Trophoblast cell (in vitro differentiated cells and primary cell): Measurements from ENCODE around the gene SF3A2.
A peak's percentile ranks its signal among the peaks of the same experiment; 100 is the strongest.

ENCODE experiments used
- DNase-seq, 2 donors: peaks; one replicate each; pipeline ENCODE4 v3.0.0-alpha.2; 2016
- H2AFZ ChIP-seq: 2 replicates; pipeline ENCODE4 v1.6.1; 2013; ENCODE audit warnings: low read length, moderate library complexity, mild to moderate bottlenecking; ENCODE audit not compliant: insufficient read depth, poor library complexity
- H2AK5ac ChIP-seq: 2 replicates; pipeline ENCODE4 v1.6.1; 2013; ENCODE audit warnings: mild to moderate bottlenecking, low read length
- H2BK120ac ChIP-seq: 2 replicates; pipeline ENCODE4 v1.6.1; 2013; ENCODE audit warnings: low read length, mild to moderate bottlenecking, moderate library complexity; ENCODE audit not compliant: insufficient read depth, poor library complexity
- H2BK12ac ChIP-seq: 2 replicates; pipeline ENCODE4 v1.6.1; 2013; ENCODE audit warnings: mild to moderate bottlenecking, low read length, moderate library complexity
- H2BK5ac ChIP-seq: 2 replicates; pipeline ENCODE4 v1.6.1; 2013; ENCODE audit warnings: low read length, low read depth, moderate library complexity, mild to moderate bottlenecking; ENCODE audit not compliant: poor library complexity
- H3K14ac ChIP-seq: 2 replicates; pipeline ENCODE4 v1.6.1; 2013; ENCODE audit warnings: mild to moderate bottlenecking, low read length
- H3K18ac ChIP-seq: 2 replicates; pipeline ENCODE4 v1.6.1; 2013; ENCODE audit warnings: mild to moderate bottlenecking, low read length
- H3K23ac ChIP-seq: 2 replicates; pipeline ENCODE4 v1.6.1; 2013; ENCODE audit warnings: low read length
- H3K27ac ChIP-seq: 2 replicates; pipeline ENCODE4 v1.5.1; 2013; ENCODE audit warnings: low read depth, mild to moderate bottlenecking, inconsistent platforms, low read length, moderate library complexity
- H3K27me3 ChIP-seq: 2 replicates; pipeline ENCODE4 v1.6.1; 2013; ENCODE audit warnings: inconsistent platforms, mild to moderate bottlenecking, low read length, moderate library complexity; ENCODE audit not compliant: insufficient read depth
- H3K36me3 ChIP-seq, 2 experiments: 1 replicate in 1 of 2; 2 replicates in 1 of 2; pipeline ENCODE4 v1.6.1; 2013; ENCODE audit warnings: low read length in 2 of 2, mild to moderate bottlenecking in 2 of 2, moderate library complexity in 1 of 2; ENCODE audit not compliant: insufficient read depth in 2 of 2, control insufficient read depth in 1 of 2
- H3K4ac ChIP-seq: 2 replicates; pipeline ENCODE4 v1.6.1; 2013; ENCODE audit warnings: low read depth, mild to moderate bottlenecking, low read length, moderate library complexity
- H3K4me1 ChIP-seq, 2 experiments: 1 replicate in 1 of 2; 2 replicates in 1 of 2; pipeline ENCODE4 v1.6.1; 2013; ENCODE audit warnings: low read length in 2 of 2, mild to moderate bottlenecking in 2 of 2, moderate library complexity in 1 of 2; ENCODE audit not compliant: insufficient read depth in 2 of 2, control insufficient read depth in 1 of 2
- H3K4me2 ChIP-seq: 2 replicates; pipeline ENCODE4 v1.6.1; 2013; ENCODE audit warnings: inconsistent platforms, mild to moderate bottlenecking, low read length, moderate library complexity
- H3K4me3 ChIP-seq: 2 replicates; pipeline ENCODE4 v1.5.1; 2013; ENCODE audit warnings: mild to moderate bottlenecking, low read depth, low read length, inconsistent platforms
- H3K79me1 ChIP-seq: one replicate; pipeline ENCODE4 v1.6.1; 2013; ENCODE audit warnings: low read length
- H3K79me2 ChIP-seq: 2 replicates; pipeline ENCODE4 v1.6.1; 2013; ENCODE audit warnings: low read length, mild to moderate bottlenecking; ENCODE audit not compliant: control insufficient read depth, insufficient read depth, poor library complexity
- H3K9ac ChIP-seq: 2 replicates; pipeline ENCODE4 v1.6.1; 2013; ENCODE audit warnings: mild to moderate bottlenecking, low read length
- H3K9me3 ChIP-seq: 2 replicates; pipeline ENCODE4 v1.6.1; 2013; ENCODE audit warnings: low read depth, mild to moderate bottlenecking, control low read depth, inconsistent platforms, low read length; ENCODE audit not compliant: insufficient read depth
- H4K12ac ChIP-seq: 2 replicates; pipeline ENCODE4 v1.6.1; 2013; ENCODE audit warnings: low read depth, mild to moderate bottlenecking, low read length, moderate library complexity
- H4K8ac ChIP-seq: 2 replicates; pipeline ENCODE4 v1.6.1; 2013; ENCODE audit warnings: low read depth, mild to moderate bottlenecking, low read length, moderate library complexity
- H4K91ac ChIP-seq: one replicate; pipeline ENCODE4 v1.6.1; 2013; ENCODE audit warnings: low read depth, mild to moderate bottlenecking, low read length, moderate library complexity
- WGBS: extraction: QIAGEN DNeasy Blood & Tissue Kit; methylation state at CpG from one replicate; pipeline ENCODE4 v1.1.7; 2013; ENCODE audit warnings: missing lambda C conversion rate; ENCODE audit not compliant: insufficient read length, insufficient coverage; ENCODE audit errors: extremely low coverage; 5-methylcytosine and 5-hydroxymethylcytosine counted together

Gene SF3A2

DNA sequence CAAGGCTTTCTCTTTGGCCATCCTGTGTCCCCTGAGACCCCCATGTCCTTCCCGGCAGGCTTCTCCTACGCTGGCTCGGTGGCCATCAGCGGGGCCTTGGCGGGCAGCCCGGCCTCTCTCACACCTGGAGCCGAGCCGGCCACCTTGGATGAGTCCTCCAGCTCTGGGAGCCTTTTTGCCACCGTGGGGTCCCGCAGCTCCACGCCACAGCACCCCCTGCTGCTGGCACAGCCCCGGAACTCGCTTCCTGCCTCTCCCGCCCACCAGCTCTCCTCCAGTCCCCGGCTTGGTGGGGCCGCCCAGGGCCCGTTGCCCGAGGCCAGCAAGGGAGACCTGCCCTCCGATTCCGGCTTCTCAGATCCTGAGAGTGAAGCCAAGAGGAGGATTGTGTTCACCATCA, 14.7 kb upstream of the SF3A2 start:
- Histone ChIP-seq H3K79me2 (no peaks in the 10 kb centered on the region), H2AFZ (no peak overlapping the region), H4K12ac (no peak overlapping the region)

DNA sequence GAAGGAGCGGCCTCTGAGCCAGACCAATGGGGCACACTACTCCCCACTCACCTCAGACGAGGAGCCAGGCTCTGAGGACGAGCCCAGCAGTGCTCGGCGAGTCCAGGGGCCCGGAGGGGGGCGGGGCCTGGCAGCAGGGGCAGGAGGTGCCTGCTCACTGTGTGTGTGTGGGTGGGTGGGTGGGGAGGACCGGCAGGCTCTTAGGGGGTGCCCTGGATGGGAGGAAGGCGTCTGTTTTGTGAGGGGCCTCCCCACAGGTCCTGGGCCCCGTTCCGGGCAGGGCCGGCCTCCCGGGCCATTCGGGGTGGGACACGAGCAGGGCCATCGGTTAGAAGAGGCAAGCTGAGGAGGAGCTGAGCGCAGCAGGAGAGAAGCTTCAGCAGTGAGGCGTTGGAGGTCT, 13.2 kb upstream of the SF3A2 start:
- DNase-seq: no peak
- WGBS: no CpG with 5 or more reads among the region's 18 CpGs
- Histone ChIP-seq H4K12ac (no peak overlapping the region), H4K91ac (no peak overlapping the region), H3K9ac (no peak overlapping the region), H3K4ac (no peak overlapping the region), H3K4me1 (no peaks in the 10 kb centered on the region), H2AFZ (no peak overlapping the region), H2AK5ac (no peak overlapping the region), H2BK5ac (no peak overlapping the region), H3K23ac (no peak overlapping the region), H3K18ac (no peak overlapping the region), H3K79me2 (no peaks in the 10 kb centered on the region), H4K8ac (no peak overlapping the region), H3K9me3 (peaks cover 5% of the 10 kb centered on the region), H2BK12ac (no peak overlapping the region), H3K4me2 (no peak overlapping the region), H3K79me1 (no peaks in the 10 kb centered on the region), H3K27ac (no peak overlapping the region), H3K36me3 (peaks cover 70 to 74% of the 10 kb centered on the region in 2 experiments), H3K14ac (no peak overlapping the region), H3K27me3 (no peaks in the 10 kb centered on the region), H2BK120ac (no peak overlapping the region), H3K4me3 (no peak overlapping the region)

More for the DNA sequence above, 14.7 kb upstream of the SF3A2 start:
- Histone ChIP-seq H3K36me3 (peaks cover 72 to 73% of the 10 kb centered on the region in 2 experiments), H2BK12ac (no peak overlapping the region), H4K91ac (no peak overlapping the region), H3K4ac (no peak overlapping the region), H3K18ac (no peak overlapping the region), H3K14ac (no peak overlapping the region), H2BK120ac (no peak overlapping the region), H3K4me3 (no peak overlapping the region), H3K4me2 (no peak overlapping the region), H2AK5ac (no peak overlapping the region), H4K8ac (no peak overlapping the region), H3K9me3 (peaks cover 5% of the 10 kb centered on the region), H3K27me3 (no peaks in the 10 kb centered on the region), H3K23ac (no peak overlapping the region), H3K4me1 (no peaks in the 10 kb centered on the region), H3K27ac (no peak overlapping the region), H2BK5ac (no peak overlapping the region), H3K79me1 (no peaks in the 10 kb centered on the region), H3K9ac (no peak overlapping the region)
- DNase-seq: no peak
- WGBS: no CpG with 5 or more reads among the region's 20 CpGs

DNA sequence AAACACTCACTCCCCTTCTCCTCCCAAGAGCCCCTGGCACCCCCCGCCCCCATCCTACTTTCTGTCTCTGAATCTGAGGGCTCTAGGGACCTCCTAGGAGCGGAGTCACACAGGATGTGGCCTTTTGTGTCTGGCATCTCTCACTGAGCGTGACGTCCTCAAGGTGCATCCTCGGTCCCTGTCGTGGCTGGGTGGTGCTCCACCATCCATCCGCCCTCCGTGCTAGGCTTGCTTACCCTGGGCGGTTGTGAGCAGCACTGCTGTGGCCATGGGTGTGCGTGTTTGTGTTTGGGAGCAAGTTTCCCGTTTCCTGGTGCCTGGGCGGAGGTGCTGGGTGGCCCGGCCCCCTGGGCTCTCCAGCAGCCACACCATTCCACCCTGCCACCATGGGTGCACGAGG, 12.7 kb upstream of the SF3A2 start:
- Histone ChIP-seq H3K27me3 (no peaks in the 10 kb centered on the region), H3K18ac (no peak overlapping the region), H2AK5ac (no peak overlapping the region), H3K4me3 (peak overlapping the region; percentile 46), H3K36me3 (peaks cover 74 to 79% of the 10 kb centered on the region in 2 experiments), H3K9me3 (peaks cover 5% of the 10 kb centered on the region), H4K8ac (no peak overlapping the region), H3K4me2 (no peak overlapping the region), H4K91ac (no peak overlapping the region), H2AFZ (no peak overlapping the region), H3K79me2 (no peaks in the 10 kb centered on the region), H3K4ac (no peak overlapping the region), H3K9ac (no peak overlapping the region), H2BK5ac (no peak overlapping the region), H2BK12ac (no peak overlapping the region), H3K23ac (no peak overlapping the region), H3K4me1 (no peaks in the 10 kb centered on the region), H3K14ac (no peak overlapping the region), H4K12ac (no peak overlapping the region), H3K79me1 (no peaks in the 10 kb centered on the region), H3K27ac (no peak overlapping the region), H2BK120ac (no peak overlapping the region)
- WGBS: no CpG with 5 or more reads among the region's 14 CpGs
- no peak for DNase-seq

DNA sequence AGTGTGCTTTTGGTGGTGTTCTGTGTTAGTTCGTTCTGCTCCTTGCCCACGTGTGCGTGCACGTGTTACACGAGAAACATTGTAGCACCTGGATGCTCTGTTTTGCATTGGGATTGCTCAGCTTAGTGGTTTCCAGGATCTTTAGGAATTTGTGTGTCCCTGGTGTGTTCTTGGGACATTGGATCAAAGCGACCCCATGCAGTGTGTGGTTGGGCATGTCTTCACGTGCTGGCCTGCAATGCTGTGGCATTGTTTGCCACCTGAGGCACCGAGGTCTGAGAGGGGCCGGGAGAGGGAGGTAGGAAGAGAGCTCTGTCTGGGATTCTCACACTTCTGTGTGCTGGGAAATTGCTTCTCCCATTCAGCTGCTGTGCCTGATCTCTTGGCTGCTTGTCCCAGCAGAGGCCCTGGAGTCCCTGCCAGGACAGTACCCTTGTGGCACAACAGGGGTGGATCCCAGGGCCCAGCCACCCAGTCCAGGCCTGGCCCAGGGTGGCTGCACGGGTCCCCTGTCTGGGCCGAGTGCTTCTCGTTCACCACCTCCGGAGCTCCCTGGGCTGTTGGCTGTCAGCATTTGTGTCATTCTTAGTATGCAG, 11.8 kb upstream of the SF3A2 start:
- Histone ChIP-seq H3K9ac (no peak overlapping the region), H4K8ac (no peak overlapping the region), H3K18ac (no peak overlapping the region), H3K27me3 (no peaks in the 10 kb centered on the region), H3K36me3 (peaks cover 77 to 82% of the 10 kb centered on the region in 2 experiments), H2BK12ac (no peak overlapping the region), H3K4me1 (no peaks in the 10 kb centered on the region), H3K4me2 (no peak overlapping the region), H3K14ac (no peak overlapping the region), H3K79me2 (no peaks in the 10 kb centered on the region), H4K12ac (no peak overlapping the region), H2BK5ac (no peak overlapping the region), H3K79me1 (no peaks in the 10 kb centered on the region), H3K27ac (no peak overlapping the region), H2AFZ (no peak overlapping the region), H2BK120ac (no peak overlapping the region), H3K9me3 (peaks cover 5% of the 10 kb centered on the region), H3K4me3 (no peak overlapping the region), H4K91ac (no peak overlapping the region), H3K4ac (no peak overlapping the region), H2AK5ac (no peak overlapping the region), H3K23ac (no peak overlapping the region)
- WGBS: no CpG with 5 or more reads among the region's 13 CpGs
- DNase-seq: no peak
